GM12801 (cell line): ENCODE measurements around the gene DPYD.

Source experiments
- CTCF ChIP-seq: IDR thresholded peaks from one replicate; pipeline ENCODE4 v1.5.1; 2011; ENCODE audit warnings: control low read depth; ENCODE audit not compliant: insufficient read length; ENCODE audit errors: extremely low read depth

DPYD gene

DNA sequence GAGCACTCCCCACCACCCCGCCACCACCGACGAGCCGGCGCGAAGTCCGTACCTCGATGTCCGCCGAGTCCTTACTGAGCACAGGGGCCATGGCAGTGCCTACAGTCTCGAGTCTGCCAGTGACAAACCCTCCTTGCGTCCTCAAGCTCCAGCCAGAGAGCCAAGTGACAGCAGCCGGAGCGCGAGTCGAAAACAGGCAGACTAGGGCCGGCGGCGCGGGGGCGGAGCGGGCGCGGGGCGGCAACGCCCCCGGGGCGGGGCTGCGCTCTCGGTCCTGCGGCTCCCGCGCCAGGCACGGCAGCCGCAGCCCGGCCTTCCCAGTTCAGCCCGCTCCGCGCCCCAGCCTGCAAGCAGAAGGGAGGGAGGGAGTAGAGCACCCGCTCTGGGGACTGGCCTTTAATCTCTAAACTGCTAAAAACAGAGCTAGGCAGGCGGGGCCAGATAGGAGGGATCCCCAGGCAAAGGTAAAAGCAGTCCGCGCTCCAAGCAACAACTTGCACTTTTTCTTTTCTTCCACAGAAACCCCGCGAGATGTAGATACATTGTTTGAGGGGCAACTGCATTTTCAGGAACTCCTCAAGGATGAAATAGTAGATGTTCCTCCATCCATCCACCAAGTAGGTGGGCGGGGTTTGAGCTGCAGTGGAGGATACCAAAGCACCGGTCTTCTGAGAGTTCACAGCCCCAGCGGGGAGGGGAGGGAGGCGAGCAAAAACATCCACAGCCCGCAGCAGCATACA lies at the start of gene DPYD:
DPYD (minus strand) TSS at position 203 of the 740 bp plus-strand sequence; CDS start at position 91, 112 bp downstream.
- TF ChIP-seq CTCF, result no peak

GRCh38 chr1:97960470-97960869 lies 39.6 kb upstream of the DPYD start:
- no peak for TF ChIP-seq CTCF

- no peak for TF ChIP-seq CTCF
Measured at GRCh38 chr1:97947695-97948094, 26.9 kb upstream of the DPYD start.

DNA sequence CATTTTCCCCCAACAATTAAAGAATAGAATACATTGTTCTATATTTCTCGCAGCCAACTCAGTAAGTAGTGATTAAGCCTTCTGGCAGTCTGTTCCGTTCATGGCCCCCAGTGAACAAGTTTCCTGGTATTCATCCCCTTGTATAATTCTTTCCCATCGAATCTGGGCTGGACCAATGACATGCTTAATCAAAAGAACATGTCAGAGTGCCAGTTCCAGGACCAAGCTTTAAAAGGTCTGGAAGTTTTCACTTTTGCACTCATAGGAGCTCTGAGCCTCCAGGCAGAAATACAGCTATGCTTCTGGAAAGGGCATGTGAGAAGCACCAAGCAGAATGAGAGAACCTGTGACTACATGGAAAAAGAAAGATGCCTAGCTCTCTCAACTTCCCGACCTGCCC lies 22.5 kb upstream of the DPYD start:
- no peak for TF ChIP-seq CTCF

- no peak for TF ChIP-seq CTCF
Measured at GRCh38 chr1:97942161-97943123, 21.6 kb upstream of the DPYD start.

DNA sequence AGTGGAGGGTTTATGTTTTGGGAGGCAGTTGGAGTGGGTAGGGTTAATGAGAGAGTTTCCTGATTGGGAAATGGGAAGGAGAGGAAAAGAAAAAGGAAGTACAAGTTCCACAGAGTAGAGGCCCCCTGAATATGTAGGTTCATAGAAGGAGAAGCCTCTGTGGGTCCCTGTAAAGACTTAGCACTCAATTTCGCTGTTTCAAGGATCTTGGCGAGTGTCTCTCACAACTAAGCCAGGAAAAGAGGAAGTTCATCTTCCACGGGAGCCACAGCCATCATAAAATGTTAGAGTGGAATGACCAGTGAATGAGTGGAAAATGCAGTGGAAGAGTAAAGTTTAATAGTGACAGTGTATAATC lies 17.4 kb upstream of the DPYD start:
- no peak for TF ChIP-seq CTCF

- no peak for TF ChIP-seq CTCF
Measured at GRCh38 chr1:97936976-97937375, 16.1 kb upstream of the DPYD start.
